GM19324 (cell line): ENCODE results near the gene BUD13.
"Not testable (repeated sequence)": the region's sequence is repeated elsewhere in the genome, so short reads cannot be mapped to it uniquely, and the experiment has no call there.

Experiments used
- ATAC-seq: cut with Tn5 transposase; IDR thresholded peaks from one replicate; pipeline ENCODE4 v1.9.1; 2021; ENCODE audit warnings: mild to moderate bottlenecking, moderate library complexity; ENCODE audit not compliant: unreplicated experiment, low FRiP score

The BUD13 gene, protein sequence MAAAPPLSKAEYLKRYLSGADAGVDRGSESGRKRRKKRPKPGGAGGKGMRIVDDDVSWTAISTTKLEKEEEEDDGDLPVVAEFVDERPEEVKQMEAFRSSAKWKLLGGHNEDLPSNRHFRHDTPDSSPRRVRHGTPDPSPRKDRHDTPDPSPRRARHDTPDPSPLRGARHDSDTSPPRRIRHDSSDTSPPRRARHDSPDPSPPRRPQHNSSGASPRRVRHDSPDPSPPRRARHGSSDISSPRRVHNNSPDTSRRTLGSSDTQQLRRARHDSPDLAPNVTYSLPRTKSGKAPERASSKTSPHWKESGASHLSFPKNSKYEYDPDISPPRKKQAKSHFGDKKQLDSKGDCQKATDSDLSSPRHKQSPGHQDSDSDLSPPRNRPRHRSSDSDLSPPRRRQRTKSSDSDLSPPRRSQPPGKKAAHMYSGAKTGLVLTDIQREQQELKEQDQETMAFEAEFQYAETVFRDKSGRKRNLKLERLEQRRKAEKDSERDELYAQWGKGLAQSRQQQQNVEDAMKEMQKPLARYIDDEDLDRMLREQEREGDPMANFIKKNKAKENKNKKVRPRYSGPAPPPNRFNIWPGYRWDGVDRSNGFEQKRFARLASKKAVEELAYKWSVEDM

DNA sequence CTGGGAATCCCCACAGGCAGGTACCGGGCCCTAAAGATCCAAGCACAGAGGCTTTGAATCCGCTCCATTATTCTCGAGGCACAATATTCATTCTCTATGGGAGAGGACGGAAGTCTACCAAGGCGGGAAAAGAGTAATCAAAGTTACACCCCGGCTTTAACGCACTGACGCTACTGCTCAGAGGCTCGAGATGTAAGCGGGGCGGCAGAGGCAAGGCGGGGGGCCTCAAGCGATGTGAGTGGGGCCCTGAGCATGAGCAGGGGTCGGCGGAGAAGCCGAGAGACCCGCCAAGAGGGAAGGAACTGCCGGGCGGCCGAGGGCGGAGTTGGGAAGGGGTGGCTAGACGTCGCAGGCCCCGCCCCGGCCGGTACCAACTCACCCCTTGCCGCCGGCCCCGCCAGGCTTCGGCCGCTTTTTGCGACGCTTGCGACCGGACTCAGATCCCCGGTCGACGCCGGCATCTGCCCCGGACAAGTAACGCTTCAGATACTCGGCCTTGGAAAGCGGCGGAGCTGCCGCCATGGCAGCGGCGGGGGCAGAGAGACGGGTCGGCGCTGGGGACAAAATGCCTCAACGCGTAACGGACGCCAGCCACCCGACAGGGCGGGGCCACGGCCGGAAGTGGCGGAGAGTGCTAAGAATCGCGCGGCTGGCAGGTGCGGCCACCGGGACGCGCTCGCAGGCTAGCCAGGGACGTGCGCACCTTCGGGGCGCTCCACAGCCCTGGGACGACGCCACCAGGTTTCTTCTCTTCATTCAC is at the start of gene BUD13:
BUD13 (minus strand) TSS at position 545 of the 760 bp plus-strand sequence; CDS start at position 522, 23 bp downstream.
- ATAC-seq = peak; percentile 88

DNA sequence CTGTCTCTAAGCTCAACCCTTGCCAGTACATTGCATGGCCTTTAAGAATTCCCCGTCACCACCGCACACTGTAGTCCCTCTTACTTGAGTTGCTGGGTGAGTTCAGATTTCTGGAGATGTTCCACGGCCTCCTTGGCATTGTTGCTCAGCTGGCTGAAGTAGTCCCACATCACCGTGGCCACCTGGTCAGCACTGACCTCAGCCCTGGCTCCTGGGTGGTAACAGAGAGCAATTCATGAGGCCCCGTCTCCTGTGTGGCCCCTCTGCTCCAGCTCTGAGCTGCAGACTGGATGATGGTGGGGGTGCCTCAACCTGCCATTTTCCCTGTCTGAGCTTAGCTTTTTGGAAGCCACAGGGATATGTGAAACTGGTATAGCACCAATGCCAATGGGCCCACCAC is 49.8 kb upstream of the BUD13 start:
- ATAC-seq = no peak

DNA sequence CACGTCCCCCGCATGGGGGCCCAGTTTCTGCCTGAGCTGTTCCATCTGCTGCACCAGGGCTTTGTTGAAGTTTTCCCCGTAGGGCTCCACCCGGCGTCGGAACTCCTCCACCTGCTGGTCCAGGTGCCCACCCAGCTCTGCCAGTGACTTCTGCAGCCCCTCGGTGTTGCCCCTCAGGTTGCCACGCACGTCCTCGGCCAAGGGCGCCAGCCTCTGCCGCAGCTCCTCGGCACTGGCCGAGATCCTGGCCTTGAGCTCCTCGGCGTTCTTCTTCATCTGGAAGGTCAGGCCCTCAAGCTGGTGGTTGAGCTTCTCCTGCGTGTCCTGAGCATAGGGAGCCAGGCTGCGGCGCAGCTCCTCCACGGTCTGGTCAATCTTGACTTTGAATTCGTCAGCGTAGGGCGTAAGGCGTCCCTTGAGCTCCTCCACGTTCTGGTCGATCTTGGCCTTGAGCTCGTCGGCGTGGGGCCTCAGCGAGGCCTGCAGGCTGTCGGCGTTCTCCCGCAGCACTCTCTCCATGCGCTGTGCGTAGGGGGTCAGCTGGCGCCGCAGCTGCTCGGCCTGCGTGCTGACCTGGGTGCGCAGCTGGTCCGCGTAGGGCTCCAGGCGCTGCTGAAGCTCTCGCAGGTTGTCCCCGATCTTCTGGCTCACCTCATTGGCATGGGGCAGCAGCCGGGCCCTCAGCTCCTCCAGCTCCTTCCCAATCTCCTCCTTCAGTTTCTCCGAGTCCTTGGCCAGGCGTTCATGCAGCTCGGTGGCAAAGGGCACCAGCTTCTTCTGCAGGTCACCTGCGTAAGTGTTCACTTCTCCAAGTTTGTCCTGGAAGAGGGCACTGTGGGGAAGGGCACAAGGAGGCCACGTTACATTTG is 48.5 kb upstream of the BUD13 start:
- no peak for ATAC-seq

DNA sequence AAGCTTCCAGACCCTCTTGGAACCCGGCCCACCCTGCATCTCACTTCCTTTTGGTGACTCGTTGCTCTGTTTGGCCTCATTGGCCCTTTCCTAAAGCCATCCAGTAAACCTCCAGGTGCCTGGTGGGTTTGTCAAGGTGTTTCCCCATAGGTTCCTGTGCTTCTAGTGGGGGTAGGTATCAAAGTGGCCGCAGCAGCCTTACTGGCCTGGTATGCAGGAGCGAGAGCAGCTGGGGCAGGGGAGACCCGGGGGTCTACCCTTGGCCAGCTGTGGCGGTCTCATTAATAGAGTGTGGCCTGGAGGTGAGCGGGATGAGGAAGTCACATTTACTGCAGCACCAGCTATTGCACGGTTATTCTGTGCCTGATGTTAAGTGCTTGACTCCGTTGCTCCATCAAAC is 46.3 kb upstream of the BUD13 start:
- ATAC-seq = no peak

DNA sequence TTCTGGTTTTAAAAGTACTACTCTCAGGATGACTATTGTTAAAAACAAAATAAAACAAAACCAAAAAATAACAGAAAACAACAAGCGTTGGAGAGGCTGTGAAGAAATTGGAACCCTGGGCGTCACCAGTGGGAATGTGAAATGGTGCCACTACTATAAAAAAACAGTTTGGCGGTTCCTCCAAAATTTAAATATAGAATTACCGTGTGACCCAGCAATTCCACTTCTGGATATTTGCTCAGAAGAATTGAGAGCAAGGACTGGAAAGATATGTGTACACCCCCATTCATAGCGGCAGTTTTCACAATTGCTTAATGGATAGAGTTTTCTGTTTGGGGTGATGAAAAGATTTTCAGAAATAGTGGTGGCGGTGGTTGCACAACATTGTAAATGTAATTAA is 41.7 kb upstream of the BUD13 start:
- ATAC-seq = no peak

DNA sequence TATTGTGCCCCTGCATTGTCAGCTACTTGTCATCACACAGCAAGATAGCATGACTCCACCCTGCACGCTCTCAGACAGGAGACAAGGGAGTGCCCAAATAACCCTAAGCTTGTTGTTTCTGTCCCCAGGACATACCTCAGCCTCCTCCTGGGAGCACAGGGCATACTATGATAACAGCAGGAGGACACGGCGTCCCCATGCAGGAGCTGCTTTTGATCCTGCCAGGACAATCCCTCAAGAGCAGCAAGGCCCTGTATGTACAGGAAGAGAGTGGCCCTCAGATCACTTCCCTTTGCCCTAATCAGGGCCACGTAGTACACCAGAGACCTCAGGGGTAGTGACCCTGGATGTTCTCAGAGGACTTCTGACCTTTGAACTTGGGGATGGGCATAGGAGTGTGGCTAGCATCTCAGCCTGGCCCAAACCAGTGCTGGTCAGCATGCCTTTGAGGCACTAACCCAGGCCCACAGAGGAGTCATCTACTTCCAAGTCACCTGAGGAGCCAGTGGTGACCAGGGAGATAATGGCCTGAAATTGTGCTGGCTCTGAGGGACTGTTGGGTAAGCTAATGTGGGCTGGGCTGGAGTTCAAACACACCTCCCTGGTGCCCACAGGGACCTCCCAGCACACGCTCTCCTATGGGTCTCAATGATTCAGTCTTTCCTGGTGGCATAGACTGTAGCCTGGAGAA is 41.1 kb upstream of the BUD13 start:
- ATAC-seq = no peak

DNA sequence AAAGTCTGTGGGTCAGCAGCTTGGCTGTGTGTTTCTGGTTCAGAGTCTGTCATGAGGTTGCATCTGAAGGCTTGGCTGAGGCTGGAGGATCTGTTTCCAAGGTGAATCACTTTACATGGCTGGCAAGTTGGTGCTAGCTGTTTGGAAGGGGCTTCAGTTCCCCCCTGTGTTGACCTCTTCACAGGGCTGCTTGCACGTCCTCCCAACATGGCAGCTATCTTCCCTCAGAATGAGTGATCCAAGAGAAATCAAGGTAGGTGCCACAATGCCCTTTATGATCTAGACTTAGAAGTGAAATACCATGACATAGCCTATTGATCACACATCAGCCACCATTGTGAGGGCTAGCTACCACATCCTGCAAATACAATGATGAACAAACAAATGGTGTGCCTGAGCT is 40.4 kb upstream of the BUD13 start:
- no peak for ATAC-seq

DNA sequence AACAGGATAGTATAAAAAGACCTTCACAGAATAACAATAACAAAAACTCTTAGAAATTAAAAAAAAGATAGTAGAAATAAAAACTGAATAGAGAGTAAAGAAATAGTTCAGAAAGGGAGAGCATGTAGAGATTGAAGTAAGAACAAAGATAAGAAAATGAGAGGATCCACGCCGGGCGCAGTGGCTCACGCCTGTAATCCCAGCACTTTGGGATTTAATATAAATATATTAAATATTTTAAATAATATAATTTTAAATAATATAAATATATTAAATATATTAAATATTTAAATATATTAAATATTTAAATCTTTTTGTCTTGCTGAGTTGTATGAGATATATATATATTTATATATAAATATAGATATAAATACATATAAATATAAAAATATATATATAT is 39.3 kb upstream of the BUD13 start:
- ATAC-seq = no peak

DNA sequence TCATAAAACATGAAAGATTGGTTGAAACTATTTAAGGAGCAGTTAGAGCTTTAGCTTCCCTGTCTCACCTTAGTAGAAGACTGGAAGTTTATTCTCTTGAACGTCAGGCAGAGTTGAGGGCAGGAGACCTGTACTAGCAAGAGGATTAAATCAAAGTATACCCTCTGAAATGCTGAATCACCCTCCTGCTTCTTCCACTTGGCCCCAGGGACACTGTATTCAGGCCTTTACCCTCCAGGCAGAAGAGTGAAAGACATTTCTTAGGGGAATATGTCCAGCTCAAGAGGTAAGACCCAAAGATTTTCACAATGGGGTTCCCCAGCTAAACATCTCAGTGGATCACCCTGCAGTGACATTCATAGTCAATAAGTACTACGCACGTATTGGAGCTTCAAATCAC is 38.4 kb upstream of the BUD13 start:
- ATAC-seq = no peak

DNA sequence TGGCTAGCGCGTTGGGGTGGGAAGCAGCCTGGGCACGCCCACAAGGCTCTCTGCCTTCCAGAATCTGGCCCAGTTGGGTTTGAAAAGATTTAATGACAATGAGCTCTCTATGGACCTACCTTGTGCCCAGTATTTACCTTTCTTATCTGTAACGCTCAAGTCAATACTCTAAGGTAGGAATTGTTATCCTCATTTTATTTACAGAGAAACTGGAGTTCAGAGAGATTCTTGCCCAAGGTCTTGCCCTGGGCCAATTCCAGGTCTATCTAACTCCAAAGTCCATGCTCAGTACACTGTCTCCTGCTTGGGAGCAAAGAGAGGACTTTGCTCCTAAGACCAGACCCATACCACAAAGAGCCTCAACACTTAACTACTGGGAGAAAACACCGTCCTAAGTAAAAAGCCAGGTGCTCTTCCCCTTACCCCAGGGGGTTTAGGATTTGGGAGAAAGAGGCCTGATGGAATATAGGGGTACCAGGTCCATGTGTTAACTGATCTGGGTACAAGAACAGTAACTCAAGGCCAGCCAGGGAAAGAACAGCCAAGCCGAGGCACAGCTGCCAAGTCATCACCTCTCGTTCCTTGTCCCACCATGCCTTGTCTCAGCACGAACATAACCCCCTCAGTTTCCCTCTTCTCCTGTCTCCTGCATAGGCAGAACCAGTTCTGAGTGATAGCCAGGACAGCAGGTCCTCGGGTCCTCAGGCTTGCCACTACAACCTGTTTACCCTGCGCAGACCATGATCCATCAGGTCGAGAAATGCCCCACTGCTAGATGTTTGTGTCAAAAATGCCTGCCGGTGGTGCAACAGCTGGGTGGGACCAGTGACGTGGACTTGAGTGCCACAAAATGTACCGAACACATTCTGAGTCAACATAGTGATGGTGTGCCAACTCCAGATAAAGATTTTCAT is 35.7 kb upstream of the BUD13 start:
- no peak for ATAC-seq

DNA sequence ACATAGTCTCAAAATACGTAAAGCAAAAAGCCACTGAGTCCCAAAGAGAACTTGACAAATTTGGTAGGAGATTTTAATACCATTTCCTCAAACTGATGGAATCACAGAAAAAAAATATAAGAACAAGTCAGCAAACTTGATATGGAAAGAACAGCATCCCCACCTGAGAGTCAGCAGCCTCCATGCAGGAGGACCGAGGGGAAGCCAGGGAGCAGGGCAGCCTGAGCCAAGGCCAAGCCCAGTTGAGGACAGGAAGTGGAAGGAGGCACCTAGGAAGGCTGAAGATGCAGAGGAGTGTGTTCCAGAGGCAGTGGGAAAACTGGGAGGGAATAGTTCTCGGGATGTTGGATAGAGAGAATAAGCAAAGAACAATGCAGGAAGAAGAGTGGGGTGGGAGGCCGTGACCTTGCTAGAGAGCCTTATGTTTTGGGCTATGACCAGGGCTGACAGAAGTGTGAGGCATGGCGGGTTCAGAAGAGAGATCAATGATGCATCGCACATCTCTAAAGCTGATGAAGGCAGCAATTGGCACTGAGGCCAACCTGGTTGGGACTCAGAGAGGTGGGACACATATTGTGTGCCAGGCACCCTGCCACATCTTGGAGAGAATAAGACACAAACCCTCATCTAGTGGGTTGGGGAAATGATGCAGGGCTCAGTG is 34.9 kb upstream of the BUD13 start:
- no peak for ATAC-seq

DNA sequence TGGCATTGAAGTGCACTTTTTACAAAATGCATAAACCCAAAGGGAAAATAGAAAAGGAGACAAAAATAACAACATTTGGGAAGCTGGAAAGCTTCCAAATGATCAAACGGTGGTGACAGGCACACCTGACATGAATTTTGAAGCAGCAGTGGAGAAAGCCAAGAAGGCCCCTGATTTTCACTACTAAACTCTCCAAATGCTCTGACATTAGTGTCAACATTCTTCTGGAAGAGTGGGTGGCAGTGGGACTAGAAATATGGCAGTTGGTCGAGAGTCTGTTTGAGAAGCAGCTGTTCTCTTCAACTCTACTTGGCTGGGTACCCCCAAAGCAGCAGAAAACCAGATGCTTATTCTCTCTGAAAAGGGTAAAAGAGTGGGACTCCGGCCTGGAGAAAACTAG is 31.2 kb upstream of the BUD13 start:
- ATAC-seq = no peak

DNA sequence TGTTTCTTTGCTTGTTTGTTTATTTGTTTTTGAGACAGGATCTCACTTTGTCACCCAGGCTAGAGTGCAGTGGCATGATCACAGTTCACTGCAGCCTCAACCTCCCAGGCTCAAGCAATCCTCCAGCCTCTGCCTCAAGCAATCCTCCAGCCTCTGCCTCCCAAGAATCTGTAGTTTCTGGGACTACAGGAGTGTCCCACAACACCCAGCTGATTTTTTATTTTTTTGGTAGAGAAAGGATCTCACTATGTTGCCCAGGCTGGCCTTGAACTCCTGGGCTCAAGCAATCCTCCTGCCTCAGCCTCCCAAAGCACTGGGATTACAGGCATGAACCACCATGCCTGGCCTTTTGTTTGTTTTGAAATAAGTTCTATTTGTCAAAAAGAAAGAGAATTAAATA is 28.9 kb upstream of the BUD13 start:
- ATAC-seq = not testable (repeated sequence)

DNA sequence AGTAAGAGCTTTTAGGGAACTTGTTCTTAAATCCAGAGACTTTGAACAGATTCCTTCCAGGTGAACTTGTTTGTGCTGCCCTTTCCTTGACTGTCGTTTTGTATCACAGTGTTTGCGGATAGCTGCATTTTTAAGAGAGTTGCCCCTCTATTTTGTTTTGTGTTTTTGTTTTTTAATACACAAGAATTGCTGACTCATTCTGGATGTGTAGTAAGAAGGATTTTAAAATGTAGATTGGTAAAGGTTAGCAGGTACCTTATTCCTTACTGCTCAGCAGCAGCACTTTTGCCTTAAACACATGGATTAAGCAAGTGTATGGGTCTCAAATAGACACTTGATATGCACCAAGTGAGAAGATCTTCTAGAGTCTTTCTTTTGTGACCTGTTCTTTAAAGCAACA is 27.8 kb upstream of the BUD13 start:
- ATAC-seq = no peak

DNA sequence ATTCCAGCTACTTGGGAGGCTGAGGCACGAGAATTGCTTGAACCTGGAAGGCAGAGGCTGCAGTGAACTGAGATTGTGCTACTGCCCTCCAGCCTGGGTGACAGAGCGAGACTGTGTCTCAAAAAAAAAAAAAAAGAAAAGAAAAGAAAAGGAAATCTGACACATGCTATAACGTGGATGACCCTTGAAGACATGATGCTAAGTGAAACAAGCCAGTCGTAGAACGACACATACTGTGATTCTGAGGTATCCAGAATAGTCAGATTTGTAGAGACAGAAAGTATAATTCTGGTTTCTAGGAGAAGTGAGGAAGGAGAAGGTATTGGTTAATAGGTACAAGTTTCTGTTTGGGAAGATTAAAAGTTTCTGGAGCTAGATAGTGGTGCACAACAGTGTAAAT is 25.6 kb upstream of the BUD13 start:
- ATAC-seq = no peak

DNA sequence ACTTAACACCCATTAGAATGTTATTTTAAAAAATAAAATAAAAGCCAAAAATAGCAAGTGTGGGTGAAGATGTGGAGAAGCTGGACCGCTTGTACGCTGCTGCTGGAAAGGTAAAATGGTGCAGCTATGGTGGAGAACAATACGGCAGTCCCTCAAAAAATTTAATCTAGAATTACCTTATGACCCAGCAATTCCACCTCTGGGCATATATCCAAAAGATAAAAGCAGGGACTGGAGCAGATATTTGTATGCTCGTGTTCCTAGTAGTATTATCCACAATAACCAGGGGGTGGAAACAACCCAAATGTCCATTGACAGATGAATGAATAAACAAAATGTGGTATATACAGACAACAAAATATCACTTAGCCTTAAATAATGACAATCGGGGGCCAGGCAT is 25.0 kb upstream of the BUD13 start:
- no peak for ATAC-seq

DNA sequence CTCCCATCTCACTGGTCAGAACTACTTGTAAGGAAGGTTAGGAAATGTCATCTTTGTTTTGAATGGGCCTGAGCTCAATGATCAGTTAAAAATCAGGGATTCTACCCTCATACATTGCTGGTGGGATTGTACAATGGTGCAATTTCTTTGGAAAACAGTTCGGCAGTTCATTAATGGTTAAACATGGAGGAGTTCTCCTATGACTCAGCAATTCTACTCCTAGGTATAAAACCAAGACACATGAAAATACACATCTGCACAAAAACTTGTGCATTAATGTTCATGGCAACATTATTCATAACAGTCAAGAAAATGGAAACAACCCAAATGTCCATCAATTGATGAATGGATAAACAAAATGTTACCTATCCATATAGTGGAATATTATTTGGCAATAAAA is 23.8 kb upstream of the BUD13 start:
- no peak for ATAC-seq

DNA sequence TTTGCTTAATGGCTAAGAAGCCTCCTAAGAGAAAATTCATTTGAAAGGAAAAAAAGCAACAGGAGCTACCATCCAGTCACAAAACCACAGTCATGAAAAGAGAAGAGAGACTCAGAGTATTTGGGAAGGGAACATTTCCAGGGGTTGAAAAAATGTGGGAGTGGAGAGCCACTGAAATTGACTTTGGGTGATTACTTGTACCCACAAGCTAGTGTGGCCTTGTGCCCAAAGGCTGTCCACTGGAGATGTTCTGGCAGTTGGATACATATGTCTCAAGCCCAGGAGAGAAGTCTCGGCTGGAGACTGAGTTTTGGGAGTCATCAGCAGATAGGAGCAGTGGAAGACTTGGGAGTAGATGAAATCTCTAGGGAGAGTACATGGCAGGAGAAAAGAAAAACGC is 22.1 kb upstream of the BUD13 start:
- ATAC-seq = no peak

DNA sequence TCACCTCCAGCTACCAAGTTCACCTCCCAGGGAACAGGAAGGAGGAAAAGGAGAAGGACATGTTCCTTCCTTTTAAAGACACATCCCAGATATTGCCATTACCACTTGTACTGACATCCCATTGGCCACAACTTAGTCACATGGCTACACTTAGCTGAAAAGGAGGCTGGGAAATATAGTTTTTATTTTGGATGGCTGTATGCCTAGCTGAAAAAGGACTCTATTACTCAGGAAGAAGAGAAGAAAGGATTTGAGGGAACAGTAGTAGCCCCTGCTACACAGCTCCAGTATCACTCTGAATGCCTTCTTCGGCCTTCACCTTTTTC is 20.9 kb upstream of the BUD13 start:
- ATAC-seq = no peak
